ENCODE measurements around the gene RET.
"Not testable (repeated sequence)": the region's sequence is repeated elsewhere in the genome, so short reads cannot be mapped to it uniquely, and the experiment has no call there.

Gene RET

GRCh38 chr10:43138757-43139241 is 61.9 kb downstream of the RET start:
- peak; percentile 5 for DNase-seq

DNA sequence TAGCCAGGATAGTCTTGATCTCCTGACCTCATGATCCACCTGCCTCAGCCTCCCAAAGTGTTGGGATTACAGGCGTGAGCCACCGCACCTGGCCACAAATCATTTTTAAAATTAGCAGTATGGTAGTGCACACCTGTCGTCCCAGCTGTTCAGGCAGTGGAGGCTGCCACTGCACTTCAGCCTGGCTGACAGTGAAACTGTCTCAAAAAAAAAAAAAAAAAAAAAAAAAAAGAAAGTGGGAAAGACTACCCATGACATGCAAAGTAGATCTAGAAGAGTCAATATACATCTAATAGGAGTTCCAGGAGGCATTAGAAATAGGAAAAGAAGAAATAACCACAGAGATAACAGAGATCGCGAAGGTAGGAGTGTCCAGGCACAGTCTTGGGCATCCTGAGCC is 64.6 kb downstream of the RET start:
- DNase-seq = no peak

DNA sequence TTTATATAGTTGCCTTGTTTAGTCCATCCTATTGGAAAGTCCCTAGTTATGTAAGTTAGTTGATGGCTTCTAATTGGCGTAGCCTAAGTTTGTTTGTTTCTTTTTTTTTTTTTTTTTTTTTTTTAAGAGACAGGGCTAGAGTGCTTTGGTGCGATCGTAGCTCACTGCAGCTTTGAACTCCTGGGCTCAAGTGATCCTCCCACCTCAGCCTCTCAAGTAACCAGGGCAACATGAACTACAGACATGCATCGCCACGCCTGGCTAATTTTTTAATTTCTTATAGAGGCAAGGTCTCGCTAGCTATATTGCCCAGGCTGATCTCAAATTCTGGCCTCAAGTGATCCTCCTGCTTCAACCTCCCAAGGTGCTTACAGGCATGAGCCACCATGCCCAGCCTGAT is 68.4 kb downstream of the RET start:
- DNase-seq = peak; percentile 66

DNA sequence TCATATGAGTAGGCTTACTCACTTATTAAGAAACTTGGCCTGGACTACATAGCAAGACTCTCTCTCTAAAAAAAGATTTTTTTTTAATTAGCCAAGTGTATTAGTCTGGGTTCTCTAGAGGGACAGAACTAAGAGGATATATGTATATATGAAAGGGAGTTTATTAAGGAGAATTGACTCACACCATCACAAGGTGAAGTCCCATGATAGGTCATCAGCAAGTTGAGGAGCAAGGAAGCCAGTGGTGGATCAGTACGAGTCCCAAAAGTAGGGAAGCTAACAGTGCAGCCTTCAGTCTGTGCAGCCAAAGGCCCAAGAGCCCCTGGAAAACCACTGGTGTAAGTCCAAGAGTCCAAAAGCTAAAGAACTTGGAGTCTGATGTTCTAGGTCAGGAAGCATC is 69.1 kb downstream of the RET start:
- not testable (repeated sequence) for DNase-seq

GRCh38 chr10:43151371-43151770 is 74.5 kb downstream of the RET start:
- DNase-seq = no peak

- no peak for DNase-seq
These were observed 77.0 kb downstream of the RET start for GRCh38 chr10:43153901-43154300.

DNA sequence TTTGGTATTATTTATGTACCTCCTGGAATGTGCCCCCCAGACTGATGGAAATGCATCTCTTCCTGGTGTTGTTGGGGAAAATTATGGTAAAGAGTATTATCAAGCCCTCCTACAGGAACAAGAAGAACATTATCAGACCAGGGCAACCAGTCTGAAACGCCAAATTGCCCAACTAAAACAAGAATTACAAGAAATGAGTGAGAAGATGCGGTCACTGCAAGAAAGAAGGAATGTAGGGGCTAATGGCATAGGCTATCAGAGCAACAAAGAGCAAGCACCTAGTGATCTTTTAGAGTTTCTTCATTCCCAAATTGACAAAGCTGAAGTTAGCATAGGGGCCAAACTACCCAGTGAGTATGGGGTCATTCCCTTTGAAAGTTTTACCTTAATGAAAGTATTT is 78.4 kb downstream of the RET start:
- DNase-seq = no peak

- DNase-seq = no peak
These were observed 78.9 kb downstream of the RET start for GRCh38 chr10:43155741-43156140.

DNA sequence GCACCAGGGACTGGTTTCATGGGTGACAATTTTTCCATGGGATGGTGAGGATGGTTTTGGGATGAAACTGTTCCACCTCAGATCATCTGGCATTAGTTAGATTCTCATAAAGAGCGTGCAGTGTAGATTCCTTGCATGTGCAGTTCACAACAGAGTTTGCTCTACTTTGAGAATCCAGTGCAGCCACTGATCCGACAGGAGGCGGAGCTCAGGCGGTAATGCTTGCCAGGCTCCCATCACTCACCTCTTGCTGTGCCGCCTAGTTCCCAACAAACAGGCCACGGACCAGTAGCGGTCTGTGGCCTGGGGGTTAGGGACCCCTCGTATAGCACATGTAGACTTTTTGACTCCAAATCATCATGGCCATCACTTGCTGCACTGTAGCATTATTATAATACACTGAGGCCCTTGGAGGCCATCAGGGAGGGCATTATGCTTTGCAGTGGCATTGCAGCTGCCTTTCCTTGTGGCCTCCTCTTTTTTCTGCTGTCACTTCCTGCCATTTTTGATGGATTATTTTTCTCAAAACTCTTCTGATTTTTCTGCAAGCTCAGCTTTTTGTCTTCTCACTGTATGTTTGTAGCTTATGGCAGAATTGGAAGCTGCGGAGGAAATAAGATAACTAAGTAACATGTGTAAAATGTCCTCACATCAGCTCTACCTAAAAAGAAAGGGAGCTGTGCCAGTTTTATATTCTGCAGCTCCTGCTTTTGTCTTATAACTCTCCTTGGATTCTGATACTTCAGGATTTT is 79.9 kb downstream of the RET start:
- DNase-seq = no peak

- no peak for DNase-seq
These were observed 81.8 kb downstream of the RET start for GRCh38 chr10:43158636-43159035.

- DNase-seq = no peak
These were observed 83.4 kb downstream of the RET start for GRCh38 chr10:43160046-43160920.

DNA sequence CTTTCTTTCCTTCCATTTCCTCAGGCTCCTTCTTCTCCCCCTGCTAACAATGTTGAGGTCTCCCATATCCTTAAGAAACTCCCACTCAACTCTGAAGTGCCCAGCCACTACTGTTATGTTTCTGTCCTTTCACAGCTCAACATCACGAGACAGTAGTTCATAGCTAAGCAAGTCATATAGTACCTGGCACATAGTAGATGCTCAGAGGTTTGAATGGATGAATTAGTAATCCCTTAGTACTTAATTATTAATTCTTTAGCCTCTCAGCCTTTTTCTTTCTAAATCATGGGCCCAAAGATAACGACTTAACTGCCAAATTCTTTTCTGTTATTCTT is 84.0 kb downstream of the RET start:
- no peak for DNase-seq

DNA sequence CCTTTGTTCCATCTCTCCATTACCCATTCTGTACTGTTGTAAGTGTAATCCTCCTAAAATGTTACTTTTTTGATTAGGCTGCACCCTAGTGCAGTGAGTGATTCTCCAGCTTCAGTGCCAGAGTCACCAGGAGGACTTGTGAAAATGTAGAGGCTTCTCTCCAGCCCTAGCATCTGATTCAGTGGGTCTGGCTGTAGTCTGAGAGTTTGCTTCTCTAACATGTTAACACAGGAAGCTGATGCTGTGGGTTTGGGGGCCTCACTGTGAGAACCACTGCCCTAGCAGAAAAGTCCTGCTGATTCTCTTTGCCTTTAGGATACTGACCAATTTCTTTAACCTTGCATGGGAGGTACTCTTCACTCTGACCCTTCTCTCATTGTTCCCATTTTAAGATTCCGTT is 85.7 kb downstream of the RET start:
- no peak for DNase-seq

DNA sequence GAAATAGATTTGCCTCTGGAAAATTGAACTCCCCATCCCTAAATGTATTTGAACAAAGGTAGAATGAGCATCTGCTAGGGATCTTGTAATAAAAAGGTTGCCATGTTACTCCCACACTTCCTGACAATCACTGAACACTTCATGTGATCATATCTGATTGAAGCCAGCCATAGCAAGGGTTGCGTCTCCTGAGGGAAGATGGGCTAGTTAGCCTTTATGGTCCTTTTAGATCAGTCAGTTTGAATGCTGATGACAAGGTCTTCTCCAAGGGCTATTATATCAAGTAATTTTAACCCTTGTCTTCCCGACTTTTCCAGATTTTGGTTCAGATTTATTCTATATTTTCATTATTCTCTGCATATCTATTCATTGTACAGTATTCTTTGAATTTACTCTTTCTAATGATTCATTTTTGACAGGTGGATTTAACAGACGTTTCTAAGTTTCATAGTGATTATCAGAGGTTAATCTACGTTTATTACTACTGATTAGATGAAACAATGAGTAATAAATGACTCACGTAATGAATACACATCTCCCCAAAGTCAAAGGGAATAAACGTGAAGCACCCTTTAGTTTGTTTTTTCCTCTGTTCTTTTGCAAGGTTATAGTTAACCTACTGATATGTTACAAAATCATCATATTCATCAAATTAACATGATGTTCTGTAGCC is 89.5 kb downstream of the RET start:
- DNase-seq = no peak

DNA sequence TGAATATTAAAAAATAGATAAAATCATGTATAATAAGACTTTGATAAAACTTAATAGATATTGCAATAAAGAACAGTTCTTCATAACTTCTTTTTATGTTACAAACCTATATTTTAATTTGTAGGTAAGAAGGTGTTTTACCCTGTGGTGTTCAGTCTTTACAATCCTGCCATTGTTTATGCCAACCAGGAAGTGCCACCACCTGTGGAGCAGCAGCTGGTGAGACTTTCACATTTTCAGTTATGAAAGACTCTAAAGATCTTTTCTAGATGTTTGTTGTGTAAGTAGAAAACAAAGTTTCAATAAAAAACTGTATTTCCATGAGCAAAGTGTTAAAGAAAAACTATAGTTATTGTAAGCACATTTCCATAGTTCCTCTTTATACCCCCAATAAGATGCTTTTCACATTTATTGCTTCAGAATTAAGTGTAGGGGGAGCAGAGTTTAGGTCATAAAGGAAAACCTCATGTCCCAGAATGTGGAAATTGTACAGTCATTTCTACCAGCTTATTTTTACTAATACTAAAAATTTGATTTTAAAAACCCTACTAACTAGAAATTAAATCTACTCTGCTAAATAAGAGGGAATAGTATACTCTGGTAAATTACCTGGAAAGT is 90.1 kb downstream of the RET start:
- no peak for DNase-seq

DNA sequence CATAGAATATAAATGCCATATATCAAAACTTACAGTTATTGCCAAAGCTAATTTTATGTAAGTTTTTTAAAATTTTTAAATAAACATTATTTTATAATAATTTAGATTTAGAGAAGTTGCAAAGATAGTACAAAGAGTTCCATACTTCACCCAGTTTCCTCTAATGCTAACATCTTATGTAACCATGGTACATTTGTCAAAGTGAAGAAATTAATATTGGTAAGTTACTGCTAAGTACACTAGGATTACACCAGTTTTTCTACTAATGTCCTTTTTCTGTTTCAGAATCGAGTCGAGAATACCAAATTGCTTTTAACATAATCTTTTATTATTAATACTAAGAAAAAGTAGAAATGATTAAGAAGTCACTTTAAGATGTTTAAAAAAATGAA is 90.6 kb downstream of the RET start:
- no peak for DNase-seq

DNA sequence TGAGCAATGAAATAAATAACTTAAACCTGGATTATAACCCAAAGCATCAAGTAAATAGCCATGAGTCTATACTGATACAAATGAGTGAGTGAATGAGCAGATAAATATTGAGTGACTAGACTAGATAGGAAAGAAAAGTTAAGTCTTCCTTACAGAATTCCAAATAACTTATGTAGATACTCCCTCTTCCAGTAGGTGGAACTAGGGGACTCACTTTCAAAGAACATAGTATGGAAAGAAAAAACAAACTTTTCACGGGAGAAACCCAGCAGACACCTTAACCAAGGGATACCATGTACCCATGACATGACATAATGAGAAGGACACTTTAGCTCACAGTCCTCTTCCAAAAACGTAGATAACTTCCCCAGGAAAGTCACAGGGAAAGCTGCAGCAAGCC is 93.6 kb downstream of the RET start:
- DNase-seq = no peak

DNA sequence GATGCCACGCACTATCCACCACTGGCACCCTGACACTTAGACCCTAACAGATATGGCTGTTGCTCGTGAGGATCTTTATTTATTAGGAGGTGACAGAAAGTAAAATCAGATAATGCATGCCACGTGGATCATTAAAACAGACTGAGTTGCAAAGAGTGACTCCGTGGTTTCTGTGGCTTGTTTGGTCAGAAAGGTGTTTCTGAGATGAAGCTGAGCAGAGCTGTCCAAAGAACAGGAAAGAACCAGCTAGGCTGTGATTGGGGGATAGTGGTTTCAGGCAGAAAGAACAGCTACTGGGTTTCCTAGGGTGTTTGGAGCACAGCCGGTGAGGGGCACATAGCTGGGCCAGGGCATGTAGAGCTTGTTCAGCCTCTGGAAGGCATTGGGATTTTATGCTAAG is 95.8 kb downstream of the RET start:
- no peak for DNase-seq

DNA sequence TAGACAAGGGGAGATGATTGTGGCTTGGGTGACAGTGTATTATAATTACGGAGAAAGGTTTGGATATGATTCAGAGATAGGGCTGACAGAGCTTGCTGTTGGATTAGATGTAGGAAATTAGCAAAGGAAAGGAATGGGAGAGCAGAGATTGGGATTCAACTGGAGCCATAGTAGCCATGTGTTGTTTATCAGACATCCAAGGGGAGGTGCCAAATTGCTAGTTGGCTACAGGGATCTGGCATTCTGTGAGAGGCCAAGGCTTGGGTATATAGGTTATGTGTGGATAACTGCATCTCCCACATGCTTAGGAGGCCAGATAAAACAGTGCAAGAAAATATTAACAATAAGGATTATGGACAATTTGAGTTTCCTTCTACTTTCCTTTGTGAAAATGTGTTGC is 96.3 kb downstream of the RET start:
- DNase-seq = no peak

DNA sequence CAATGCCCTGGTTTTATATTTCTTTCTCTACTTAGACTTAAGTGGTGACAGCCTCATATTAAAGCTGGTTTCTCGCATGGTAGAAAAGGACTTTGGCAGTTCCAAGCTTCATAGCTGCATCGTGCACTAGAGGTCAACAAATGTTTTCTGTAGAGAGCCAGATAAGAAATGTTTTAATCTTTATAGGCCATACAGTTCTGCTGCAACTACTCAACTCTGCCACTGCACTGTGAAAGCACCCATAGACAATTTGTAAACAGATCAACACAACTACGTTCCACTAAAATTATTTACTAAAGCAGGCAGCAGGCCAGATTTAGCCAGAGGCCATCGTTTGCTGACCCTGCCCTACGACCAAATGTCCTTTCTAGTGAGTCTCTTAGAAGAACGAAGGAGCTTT is 98.1 kb downstream of the RET start:
- no peak for DNase-seq

DNA sequence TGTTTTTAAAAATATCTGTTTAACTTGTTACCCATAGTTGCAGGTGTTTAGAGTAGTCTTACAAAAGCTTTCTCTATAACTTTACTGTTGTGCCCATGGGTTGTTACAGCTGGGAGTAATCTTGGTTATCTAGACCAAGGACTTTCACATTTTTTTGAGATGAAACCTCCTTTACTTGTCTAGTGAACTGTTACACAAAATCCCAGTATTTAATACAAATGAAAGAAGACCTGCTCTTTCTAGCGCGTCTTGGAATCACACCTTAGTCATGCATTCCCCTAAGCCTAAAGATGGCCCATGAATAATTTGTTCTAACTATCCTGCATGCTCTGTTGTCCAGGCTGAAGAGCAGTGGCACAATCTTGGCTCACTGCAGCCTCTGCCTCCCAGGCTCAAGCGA is 99.4 kb downstream of the RET start:
- no peak for DNase-seq

DNA sequence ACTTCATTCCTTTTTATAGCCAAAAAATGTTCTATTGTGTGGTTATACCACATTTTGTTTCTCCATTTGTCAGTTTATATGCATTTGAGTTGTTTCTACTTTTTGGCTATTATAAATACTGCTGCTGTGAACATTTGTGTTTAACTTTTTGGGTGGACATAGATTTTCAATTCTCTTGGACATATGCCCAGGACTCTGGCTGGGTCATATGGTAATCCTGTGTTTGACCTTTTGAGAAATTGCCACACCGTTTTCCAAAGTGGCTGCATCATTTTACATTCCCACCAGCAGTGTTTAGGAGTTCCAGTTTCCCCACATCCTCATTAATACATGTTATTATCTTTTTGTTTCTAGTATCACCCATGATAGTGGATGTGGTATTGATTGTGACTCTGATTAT is 100.7 kb downstream of the RET start:
- no peak for DNase-seq
